DMS79 treated with DMSO at 0.1 percent for 48 hours (cell line): ENCODE results near the gene GTF3C1.
"Not testable (repeated sequence)": the region's sequence is repeated elsewhere in the genome, so short reads cannot be mapped to it uniquely, and the experiment has no call there.

Experiments
- DNase-seq: peaks from one replicate; lab custom pipeline; 2025; lab: John Stamatoyannopoulos, UW

GTF3C1 gene

DNA sequence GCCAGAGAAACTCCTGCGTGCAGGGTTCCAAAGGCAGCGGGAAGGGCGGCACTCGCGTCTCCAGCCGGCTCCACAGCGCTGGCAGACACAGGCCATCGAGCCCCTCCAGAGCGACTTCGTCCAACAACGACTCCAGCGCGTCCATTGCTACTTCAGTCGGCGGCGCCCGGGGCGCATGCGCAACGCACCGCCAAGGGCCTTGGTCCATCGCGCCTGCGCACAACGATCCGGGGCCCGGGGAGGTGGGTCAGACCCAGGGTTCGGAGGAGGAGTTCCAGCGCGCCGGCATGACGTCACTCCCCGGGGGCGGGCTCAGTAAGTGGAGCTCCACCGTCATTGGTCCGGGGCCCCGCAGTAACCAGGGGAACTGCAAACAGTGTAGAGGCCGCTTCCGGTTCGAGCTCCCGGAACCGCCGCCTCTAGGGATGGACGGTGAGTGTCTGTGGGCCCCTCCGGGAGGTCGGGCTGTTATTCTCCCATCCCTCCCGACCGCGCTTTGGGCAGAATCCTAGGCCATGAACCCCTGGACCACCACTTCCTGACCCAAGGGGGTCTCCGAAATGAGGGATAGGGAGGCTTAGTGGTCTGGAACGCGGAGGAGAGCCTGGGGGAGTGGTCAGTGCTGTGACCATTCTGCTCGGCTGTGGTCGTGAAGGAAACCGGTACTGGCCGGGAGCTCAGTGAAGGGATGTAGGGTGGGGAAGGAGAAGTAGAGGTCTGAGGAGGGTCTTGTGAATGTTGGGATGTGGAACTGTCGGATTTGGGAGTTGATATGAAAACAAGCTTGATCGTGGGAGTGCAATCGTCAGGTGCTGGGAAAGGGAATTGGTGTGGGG is at the start of gene GTF3C1, which contains the start of gene KATNIP:
TSS of gene GTF3C1 (minus strand) at position 168 of the 836 bp plus-strand sequence. CDS start at position 145, 23 bp downstream.
TSS of gene KATNIP (plus strand) at position 399 of the 836 bp plus-strand sequence. CDS start at position 426, 27 bp downstream.
- peak; percentile 96 for DNase-seq

DNA sequence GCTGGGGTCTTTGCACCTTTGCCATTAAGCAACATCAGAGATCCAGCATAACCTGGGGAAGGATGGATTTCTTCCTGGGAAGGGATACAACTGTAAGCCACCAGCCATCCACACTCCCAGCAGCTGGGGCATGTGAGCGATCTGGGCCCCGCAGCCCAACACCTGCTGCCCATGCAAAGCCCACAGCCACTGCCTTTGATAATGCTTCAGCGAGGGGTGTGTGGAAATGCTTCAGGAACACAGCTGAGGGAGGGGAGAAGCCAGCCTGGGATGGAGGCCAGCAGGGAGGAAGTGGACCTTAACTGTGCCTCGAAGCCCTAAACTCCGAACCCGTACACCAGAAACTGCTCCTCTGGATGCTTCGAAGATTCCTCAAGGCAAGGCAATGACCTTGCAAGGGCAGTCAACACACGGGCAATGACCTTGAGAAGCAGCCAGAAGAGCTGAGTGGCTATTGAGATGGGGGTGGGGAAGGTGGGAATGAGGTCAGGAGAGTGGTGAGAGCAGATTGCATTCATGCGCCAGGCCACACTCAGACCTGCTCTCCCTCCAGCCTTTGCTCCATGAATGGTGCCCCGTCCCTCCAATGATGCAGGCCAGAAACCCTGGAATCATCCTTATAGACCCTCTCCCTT is 49.3 kb upstream of the GTF3C1 start:
- DNase-seq, result no peak

- DNase-seq, result no peak
Measured at GRCh38 chr16:27598220-27598619, 48.5 kb upstream of the GTF3C1 start.

- no peak for DNase-seq
Measured at GRCh38 chr16:27597361-27597760, 47.6 kb upstream of the GTF3C1 start.

GRCh38 chr16:27596411-27596810 is 46.7 kb upstream of the GTF3C1 start:
- no peak for DNase-seq

DNA sequence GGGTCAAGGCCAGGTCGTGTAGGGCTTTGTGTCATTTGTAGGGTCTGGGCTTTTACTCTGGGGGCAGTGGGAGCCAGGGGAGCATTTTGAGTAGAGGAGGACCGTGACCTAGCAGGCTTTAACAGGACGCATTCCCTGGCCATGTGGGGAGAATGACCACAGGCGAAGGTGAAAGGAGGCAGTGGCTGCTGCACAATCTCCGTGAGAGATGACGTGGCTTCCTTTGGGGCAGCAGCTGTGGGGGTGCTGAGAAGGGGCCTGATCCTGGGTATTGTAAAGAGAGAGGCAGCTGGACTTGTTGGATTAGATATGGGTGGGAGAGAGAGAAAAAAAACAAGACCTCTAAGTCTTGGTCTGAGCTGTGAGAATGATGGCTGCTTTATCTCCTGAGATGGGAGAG is 46.3 kb upstream of the GTF3C1 start:
- no peak for DNase-seq

- DNase-seq, result no peak
Measured at GRCh38 chr16:27595475-27595874, 45.8 kb upstream of the GTF3C1 start.

GRCh38 chr16:27591837-27592236 is 42.1 kb upstream of the GTF3C1 start:
- no peak for DNase-seq

GRCh38 chr16:27588057-27588456 is 38.3 kb upstream of the GTF3C1 start:
- DNase-seq, result no peak

- no peak for DNase-seq
Measured at GRCh38 chr16:27586711-27587110, 37.0 kb upstream of the GTF3C1 start.

DNA sequence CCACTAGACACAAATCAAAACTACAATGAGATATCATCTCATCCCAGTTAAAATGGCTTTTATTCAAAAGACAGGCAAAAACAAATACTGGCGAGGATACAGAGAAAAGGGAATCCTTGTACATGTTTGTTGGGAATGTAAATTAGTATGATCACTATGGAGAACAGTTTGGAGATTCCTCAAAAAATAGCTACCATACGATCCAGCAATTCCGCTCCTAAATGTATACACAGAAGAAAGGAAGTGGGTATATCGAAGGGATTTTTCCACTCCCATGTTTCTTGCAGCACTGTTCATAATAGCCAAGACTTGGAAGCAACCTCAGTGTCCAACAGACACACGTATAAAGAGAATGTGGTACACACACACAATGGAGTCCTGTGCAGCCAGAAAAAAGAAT is 35.5 kb upstream of the GTF3C1 start:
- no peak for DNase-seq

- DNase-seq, result no peak
Measured at GRCh38 chr16:27583634-27584033, 33.9 kb upstream of the GTF3C1 start.

- no peak for DNase-seq
Measured at GRCh38 chr16:27582883-27583282, 33.2 kb upstream of the GTF3C1 start.

DNA sequence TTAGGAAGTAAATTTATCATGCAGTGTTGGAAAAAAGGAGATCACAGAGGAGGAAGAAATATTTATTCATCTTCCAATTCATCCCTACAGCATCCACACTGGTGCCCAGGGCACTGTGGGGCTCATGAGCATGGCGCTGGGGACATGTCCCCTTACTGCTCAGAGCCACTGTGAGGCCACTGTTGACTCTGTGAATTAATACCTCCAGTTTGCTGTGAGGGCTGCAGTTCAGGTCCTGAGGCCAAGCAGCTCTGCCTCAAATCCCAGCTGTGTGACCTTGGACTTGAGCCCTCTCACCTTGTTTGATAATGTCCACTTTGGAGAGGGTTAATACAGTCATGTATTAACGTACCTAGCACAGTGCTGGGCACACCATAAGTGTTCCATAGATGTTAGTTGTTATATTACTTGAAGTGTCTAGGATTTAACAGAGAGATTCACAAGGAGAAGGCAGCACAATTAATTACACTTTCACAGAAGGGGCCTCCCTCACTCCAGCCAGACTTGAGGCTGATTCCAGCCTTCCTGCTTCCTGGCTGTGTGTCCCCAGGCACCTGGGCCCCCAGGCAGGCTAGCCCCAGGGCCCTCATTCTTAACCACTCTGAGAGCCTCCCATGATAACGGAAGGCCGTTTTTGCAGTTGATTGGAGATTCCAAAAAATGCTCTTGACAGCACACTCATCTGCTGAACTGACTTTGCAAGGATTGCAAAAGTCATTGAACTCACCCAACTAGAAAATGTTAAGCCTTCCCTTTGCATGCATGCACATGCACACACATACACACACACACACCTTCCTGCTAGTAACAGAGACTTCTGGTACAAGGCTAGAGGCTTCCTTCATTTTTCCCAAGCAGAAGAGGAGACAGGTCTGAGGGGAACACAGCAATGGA is 29.6 kb upstream of the GTF3C1 start:
- DNase-seq, result no peak

GRCh38 chr16:27576729-27577128 is 27.0 kb upstream of the GTF3C1 start:
- DNase-seq, result no peak

DNA sequence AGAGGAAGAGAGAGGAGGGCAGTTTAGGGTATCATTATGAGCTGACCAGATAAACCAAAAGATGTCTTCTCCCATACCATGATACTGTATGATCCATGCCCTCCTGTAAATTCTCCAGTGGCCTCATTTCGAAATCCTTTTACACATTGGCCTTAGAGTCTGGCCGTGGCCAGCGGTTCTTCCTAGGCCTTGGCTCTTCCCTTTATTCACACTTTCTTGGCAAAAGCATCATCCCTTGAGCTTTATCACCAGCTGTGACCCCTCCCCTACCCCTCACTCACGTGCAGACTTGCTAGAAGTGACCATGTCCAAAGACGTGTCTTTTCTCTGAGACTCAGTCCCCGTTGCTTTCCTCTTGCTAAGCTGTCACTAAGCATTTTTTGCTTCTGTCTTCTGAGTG is 23.0 kb upstream of the GTF3C1 start:
- DNase-seq, result no peak

DNA sequence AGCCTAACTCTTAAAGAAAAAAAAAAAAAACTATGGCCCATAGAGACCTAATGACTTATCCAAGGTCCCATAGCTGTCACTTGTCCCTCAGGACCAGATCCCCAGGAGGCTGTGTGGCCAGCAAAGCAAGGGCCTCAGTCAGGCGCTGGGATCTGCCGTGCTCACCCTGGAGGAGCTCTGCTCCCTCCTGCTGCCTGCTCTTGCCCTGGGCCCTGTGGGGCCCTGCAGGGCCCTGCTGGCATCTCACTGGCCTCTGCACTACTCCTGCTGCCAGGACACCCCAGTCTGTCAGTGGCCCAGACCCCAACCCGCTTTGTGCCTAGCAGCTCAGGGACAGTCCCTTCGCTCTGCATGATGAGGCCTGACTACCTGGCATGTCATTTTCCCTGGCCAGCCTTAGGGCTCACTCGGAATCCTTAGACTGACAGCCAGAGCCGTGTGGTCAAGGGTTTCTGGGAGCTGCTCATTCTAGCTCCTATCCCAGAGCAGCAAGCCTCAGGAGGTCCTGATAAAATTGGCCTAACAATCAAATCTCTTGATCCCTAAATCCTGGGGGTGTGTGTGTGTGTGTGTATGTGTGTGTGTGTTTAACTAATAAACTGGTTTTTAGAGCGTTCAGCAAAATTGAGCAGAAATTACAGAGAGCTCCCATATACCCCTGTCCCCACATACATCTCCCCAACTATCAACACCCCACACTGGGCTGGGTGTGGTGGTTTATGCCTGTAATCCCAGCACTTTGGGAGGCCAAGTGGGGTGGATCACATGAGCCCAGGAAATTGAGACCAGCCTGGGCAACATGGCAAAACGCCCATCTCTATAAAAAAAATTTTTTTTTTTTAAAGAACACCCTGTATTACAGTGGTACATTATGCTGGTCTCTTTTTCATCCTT is 22.0 kb upstream of the GTF3C1 start:
- DNase-seq, result no peak

DNA sequence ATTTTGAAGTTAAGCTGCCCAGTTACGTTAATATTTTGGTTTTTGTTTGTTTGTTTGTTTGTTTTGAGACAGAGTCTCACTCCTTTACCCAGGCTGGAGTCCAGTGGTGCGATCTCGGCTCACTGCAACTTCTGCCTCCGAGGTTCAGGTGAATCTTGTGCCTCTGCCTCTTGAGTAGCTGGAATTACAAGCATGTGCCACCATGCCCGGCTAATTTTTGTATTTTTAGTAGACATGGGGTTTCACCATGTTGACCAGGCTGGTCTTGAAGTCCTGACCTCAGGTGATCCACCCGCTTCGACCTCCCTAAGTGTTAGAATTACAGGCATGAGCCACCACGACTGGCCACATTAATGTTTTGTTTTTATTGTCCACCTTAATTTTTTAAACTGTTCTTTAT is 21.3 kb upstream of the GTF3C1 start:
- not testable (repeated sequence) for DNase-seq

DNA sequence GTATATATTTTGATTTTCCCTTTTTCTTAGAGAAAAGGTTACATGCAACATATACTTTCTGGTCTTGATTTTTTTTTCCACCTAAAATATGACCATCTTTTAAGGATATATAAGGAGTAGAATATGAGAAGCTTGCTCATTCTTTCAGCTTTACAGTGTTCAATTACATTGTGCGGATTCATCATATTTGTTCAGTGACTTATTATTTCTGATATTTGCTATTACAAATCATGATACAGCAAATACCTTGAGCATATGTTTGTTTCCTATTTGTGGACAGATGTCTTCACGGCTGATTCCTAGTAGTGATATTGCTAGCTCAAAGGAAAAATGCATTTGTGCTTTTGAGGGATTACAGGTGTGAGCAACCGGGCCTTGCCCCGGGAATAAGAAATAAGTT is 18.4 kb upstream of the GTF3C1 start:
- no peak for DNase-seq

DNA sequence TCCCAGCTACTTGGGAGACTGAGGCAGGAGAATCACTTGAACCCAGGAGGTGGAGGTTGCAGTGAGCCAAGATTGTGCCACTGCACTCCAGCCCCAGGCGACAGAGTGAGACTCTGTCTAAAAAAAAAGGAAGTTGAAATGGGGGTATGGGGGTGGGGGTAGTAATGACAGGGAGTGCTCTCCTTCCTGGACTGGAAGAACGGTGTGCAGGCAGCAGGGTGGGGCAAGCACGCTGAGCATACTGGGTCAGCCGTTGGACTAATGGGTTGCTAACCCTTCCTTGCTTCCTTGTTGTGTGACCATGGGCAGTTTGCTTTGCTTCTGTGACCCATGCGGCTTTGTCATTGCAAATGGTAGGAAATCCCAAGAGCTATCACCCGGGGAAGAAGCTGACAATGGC is 16.7 kb upstream of the GTF3C1 start:
- DNase-seq, result no peak

- DNase-seq, result no peak
Measured at GRCh38 chr16:27564224-27564623, 14.5 kb upstream of the GTF3C1 start.
